ENCODE results near the gene FAM50A. TPM values are rescaled to one million over a fixed set of nuclear protein-coding genes. Genes with fewer than 3 reads are reported as not detected.

The FAM50A gene
- total RNA-seq, 4 donors from 2014 or later = 47.7 to 63.5 (median 56.7) TPM

DNA sequence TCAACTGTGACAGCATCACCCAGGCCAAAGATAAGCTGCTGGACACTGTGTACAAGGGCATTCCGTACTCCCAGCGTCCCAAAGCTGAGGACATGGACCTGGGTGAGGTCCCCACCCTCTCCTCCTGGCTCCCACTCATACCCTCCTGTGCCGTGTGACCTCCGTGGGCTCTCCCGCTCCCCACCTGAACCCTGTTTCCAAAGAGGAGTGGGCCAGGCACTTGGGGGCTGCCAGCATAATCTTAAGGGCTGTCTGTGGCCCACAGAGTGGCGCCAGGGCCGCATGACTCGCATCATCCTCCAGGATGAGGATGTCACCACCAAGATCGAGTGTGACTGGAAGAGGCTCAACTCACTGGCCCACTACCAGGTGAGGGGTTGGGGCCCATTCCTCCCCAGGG lies 25.2 kb downstream of the FAM50A start:
- H3K27ac ChIP-seq (replicated peaks in 1 of 4) = no peak overlapping the region
- H3K27me3 ChIP-seq = no peaks in the 10 kb centered on the region
- H3K4me1 ChIP-seq = no peaks in the 10 kb centered on the region
- peaks cover 0 to 82% (median 54%) of the 10 kb centered on the region in 4 donors for H3K36me3 ChIP-seq
- no peak for DNase-seq (ENCODE audit: extremely low spot score)
- no peak overlapping the region for H3K4me3 ChIP-seq
- H3K9me3 ChIP-seq = no peaks in the 10 kb centered on the region
- 87% methylated on average over 5 of the region's 9 CpGs for WGBS
- intact Hi-C loops (cut with DNase I) = no loop called here
- TF ChIP-seq POLR2AphosphoS5 (IDR thresholded peaks at IDR 0.05) = no peak
- no peak for TF ChIP-seq EP300 (IDR thresholded peaks at IDR 0.05)
- TF ChIP-seq, protein P1, sequence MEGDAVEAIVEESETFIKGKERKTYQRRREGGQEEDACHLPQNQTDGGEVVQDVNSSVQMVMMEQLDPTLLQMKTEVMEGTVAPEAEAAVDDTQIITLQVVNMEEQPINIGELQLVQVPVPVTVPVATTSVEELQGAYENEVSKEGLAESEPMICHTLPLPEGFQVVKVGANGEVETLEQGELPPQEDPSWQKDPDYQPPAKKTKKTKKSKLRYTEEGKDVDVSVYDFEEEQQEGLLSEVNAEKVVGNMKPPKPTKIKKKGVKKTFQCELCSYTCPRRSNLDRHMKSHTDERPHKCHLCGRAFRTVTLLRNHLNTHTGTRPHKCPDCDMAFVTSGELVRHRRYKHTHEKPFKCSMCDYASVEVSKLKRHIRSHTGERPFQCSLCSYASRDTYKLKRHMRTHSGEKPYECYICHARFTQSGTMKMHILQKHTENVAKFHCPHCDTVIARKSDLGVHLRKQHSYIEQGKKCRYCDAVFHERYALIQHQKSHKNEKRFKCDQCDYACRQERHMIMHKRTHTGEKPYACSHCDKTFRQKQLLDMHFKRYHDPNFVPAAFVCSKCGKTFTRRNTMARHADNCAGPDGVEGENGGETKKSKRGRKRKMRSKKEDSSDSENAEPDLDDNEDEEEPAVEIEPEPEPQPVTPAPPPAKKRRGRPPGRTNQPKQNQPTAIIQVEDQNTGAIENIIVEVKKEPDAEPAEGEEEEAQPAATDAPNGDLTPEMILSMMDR (IDR thresholded peaks at IDR 0.05) = no peak
- TF ChIP-seq POLR2A (IDR thresholded peaks at IDR 0.05; ENCODE audit: low read depth) = no peak

DNA sequence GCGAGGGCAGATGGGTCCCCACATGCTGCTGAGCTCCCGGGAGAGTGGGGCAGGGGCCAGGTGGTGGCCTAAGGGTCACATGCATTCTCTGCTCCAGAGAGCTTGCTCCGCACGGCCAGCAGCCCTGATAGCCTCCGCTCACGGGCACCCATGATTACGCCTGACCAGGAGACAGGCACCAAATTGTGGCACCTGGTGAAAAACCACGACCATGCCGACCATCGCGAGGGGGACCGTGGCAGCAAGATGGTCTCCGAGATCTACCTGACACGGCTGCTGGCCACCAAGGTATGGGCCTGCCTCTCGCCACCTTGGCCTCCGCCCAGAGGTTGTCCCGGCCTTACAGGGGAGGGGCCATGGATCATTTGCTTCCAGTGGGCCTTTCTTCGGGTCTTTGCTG lies 25.9 kb downstream of the FAM50A start:
- peaks cover 0 to 75% (median 51%) of the 10 kb centered on the region in 4 donors for H3K36me3 ChIP-seq

DNA sequence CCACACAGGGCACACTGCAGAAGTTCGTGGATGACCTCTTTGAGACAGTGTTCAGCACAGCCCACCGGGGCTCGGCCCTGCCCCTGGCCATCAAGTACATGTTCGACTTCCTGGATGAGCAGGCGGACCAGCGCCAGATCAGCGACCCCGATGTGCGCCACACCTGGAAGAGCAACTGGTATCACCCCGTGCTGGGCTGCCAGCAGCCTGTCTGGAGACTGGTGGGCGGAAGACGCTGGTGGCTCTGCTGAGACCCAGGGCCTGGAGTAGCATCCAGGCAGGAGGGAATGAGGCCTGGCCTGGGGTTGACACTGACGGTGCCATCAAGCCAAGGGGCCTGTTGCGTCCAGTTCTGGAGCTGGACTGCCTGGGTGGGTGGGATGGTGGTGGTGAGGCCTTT lies 26.5 kb downstream of the FAM50A start:
- no peaks in the 10 kb centered on the region for H3K4me1 ChIP-seq
- no peak overlapping the region for H3K4me3 ChIP-seq
- no peak for DNase-seq (ENCODE audit: extremely low spot score)
- TF ChIP-seq POLR2AphosphoS5 (IDR thresholded peaks at IDR 0.05) (no peak), POLR2A (IDR thresholded peaks at IDR 0.05; ENCODE audit: low read depth) (no peak), EP300 (IDR thresholded peaks at IDR 0.05) (no peak)
- TF ChIP-seq, protein P1 (IDR thresholded peaks at IDR 0.05) = no peak
- WGBS = 89% methylated on average over 14 of the region's 14 CpGs
- no peaks in the 10 kb centered on the region for H3K27me3 ChIP-seq
- intact Hi-C loops (cut with DNase I) = no loop called here
- H3K27ac ChIP-seq (replicated peaks in 1 of 4) = no peak overlapping the region
- H3K9me3 ChIP-seq = no peaks in the 10 kb centered on the region
- H3K36me3 ChIP-seq = peaks cover 0 to 70% (median 47%) of the 10 kb centered on the region in 4 donors

More for the DNA sequence above, 25.9 kb downstream of the FAM50A start:
- Histone ChIP-seq H3K9me3 (no peaks in the 10 kb centered on the region), H3K27ac (replicated peaks in 1 of 4) (no peak overlapping the region), H3K4me3 (no peak overlapping the region), H3K4me1 (no peaks in the 10 kb centered on the region), H3K27me3 (no peaks in the 10 kb centered on the region)
- intact Hi-C loops (cut with DNase I) = no loop called here
- no peak for TF ChIP-seq POLR2A (IDR thresholded peaks at IDR 0.05; ENCODE audit: low read depth)
- no peak for TF ChIP-seq POLR2AphosphoS5 (IDR thresholded peaks at IDR 0.05)
- no peak for TF ChIP-seq EP300 (IDR thresholded peaks at IDR 0.05)
- TF ChIP-seq, protein P1 (IDR thresholded peaks at IDR 0.05) = no peak
- WGBS = 95% methylated on average over 16 of the region's 18 CpGs
- no peak for DNase-seq (ENCODE audit: extremely low spot score)

DNA sequence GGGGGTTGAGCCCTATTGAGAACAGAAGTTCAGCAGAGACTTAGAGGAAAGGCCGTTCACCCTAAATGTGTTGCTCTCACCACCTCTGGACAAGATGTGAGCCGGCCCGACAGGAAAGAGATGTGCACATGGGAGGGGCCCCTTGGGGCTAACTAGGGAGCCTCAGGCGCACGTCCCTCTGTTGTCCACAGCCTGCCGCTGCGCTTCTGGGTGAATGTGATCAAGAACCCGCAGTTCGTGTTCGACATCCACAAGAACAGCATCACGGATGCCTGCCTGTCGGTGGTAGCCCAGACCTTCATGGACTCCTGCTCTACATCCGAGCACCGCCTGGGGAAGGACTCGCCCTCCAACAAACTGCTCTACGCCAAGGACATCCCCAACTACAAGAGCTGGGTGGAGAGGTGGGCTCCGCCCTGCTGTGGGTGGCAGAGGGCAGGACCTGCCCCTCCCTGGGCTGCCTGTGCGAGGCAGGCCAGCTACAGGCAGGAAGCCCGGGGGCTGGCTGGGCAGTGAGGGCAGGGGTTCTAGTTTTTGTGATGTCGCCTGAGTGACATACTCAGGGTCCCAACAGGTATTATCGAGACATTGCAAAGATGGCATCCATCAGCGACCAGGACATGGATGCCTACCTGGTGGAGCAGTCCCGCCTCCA lies 27.1 kb downstream of the FAM50A start:
- no peak overlapping the region for H3K27ac ChIP-seq (replicated peaks in 1 of 4)
- WGBS = 85% methylated on average over 14 of the region's 23 CpGs
- no peaks in the 10 kb centered on the region for H3K9me3 ChIP-seq
- H3K27me3 ChIP-seq = no peaks in the 10 kb centered on the region
- no peak overlapping the region for H3K4me3 ChIP-seq
- TF ChIP-seq POLR2A (IDR thresholded peaks at IDR 0.05; ENCODE audit: low read depth) = no peak
- no peak for TF ChIP-seq EP300 (IDR thresholded peaks at IDR 0.05)
- TF ChIP-seq, protein P1 (IDR thresholded peaks at IDR 0.05) = no peak
- TF ChIP-seq POLR2AphosphoS5 (IDR thresholded peaks at IDR 0.05) = no peak
- peaks cover 0 to 64% (median 41%) of the 10 kb centered on the region in 4 donors for H3K36me3 ChIP-seq
- intact Hi-C loops (cut with DNase I) = no loop called here
- no peak for DNase-seq (ENCODE audit: extremely low spot score)
- H3K4me1 ChIP-seq = no peaks in the 10 kb centered on the region

All from esophagus muscularis mucosa (tissue), 4 donors.